ENCODE results near the gene LHX3.

The LHX3 gene

GRCh38 chr9:136189394-136190236, 15.3 kb downstream of the LHX3 start (continued):
- TF ChIP-seq ZNF266 (tag by site-specific recombination; IDR thresholded peaks at IDR 0.05; ENCODE audit: low read depth) (no peak), ZSCAN30 (tag by site-specific recombination; IDR thresholded peaks at IDR 0.05) (no peak), SCRT2 (tag by site-specific recombination; IDR thresholded peaks at IDR 0.05) (no peak), ZNF600 (tag by site-specific recombination; IDR thresholded peaks at IDR 0.05) (peak; percentile 55), ZNF843 (tag by site-specific recombination; IDR thresholded peaks at IDR 0.05) (no peak), ZFP41 (tag by site-specific recombination; IDR thresholded peaks at IDR 0.05; ENCODE audit: borderline replicate concordance) (no peak), ZNF544 (tag by site-specific recombination; IDR thresholded peaks at IDR 0.05) (no peak), ZNF398 (tag by site-specific recombination; IDR thresholded peaks at IDR 0.05) (no peak), ZNF23 (tag by site-specific recombination; IDR thresholded peaks at IDR 0.05; ENCODE audit: borderline replicate concordance) (no peak), KLF17 (tag by site-specific recombination; IDR thresholded peaks at IDR 0.05) (peak; percentile 100)

- ChIA-PET CTCF (interaction anchor here (0.7 to 1.9 kb wide), 4 partner anchors 17 to 48 kb away, joined by 3 to 10 read pairs (median 4); no protein-coding TSS in a partner anchor), POLR2A (interaction anchor here (0.6 kb wide), 2 partner anchors 55 to 447 kb away, joined by 3 to 4 read pairs; no protein-coding TSS in a partner anchor)
- H3K9me3 ChIP-seq (ENCODE audit: control insufficient read depth, insufficient read depth, low read depth, low read length): no peaks in the 10 kb centered on the region
- peaks cover 2% of the 10 kb centered on the region; the same call in 1 of the 2 replicates for H3K4me1 ChIP-seq (ENCODE audit: control insufficient read depth, insufficient read depth, low read length)
- H3K36me3 ChIP-seq (ENCODE audit: control insufficient read depth in 2 of 2, insufficient read depth in 1 of 2, low read length in 2 of 2): no peaks in the 10 kb centered on the region
- H3K27ac ChIP-seq (ENCODE audit: extremely low read depth, low read depth, low read length): no peak overlapping the region
- no peak overlapping the region for H3K4me3 ChIP-seq (ENCODE audit: low read depth, low read length)
- no peak for TF ChIP-seq ZNF394 (tag by site-specific recombination; IDR thresholded peaks at IDR 0.05; ENCODE audit: borderline replicate concordance)
- no peak for TF ChIP-seq ZNF776 (tag by site-specific recombination; IDR thresholded peaks at IDR 0.05; ENCODE audit: borderline replicate concordance)
- no peak for TF ChIP-seq ZNF677 (tag by site-specific recombination; IDR thresholded peaks at IDR 0.05)
- TF ChIP-seq ZIC2 (tag by site-specific recombination; IDR thresholded peaks at IDR 0.05): no peak
- TF ChIP-seq ZNF747 (tag by site-specific recombination; IDR thresholded peaks at IDR 0.05): no peak
- no peak for TF ChIP-seq ZNF2 (tag by site-specific recombination; IDR thresholded peaks at IDR 0.05)
- no peak for TF ChIP-seq BCL6B (tag by site-specific recombination; IDR thresholded peaks at IDR 0.05)
- TF ChIP-seq REPIN1 (tag by site-specific recombination; IDR thresholded peaks at IDR 0.05; ENCODE audit: low read depth): no peak
- no peak for TF ChIP-seq ZNF266 (tag by site-specific recombination; IDR thresholded peaks at IDR 0.05; ENCODE audit: low read depth)
- no peak for TF ChIP-seq ZFP3 (tag by site-specific recombination; IDR thresholded peaks at IDR 0.05; ENCODE audit: low read depth)
- TF ChIP-seq ZNF701 (tag by site-specific recombination; IDR thresholded peaks at IDR 0.05): no peak
- TF ChIP-seq KLF17 (tag by site-specific recombination; IDR thresholded peaks at IDR 0.05): peak; percentile 86
- no peak for TF ChIP-seq PRDM2 (tag by site-specific recombination; IDR thresholded peaks at IDR 0.05; ENCODE audit: borderline replicate concordance)
- no peak for TF ChIP-seq ZBTB7A (tag by site-specific recombination; IDR thresholded peaks at IDR 0.05; ENCODE audit: low read depth)
These were observed 17.0 kb downstream of the LHX3 start for GRCh38 chr9:136187683-136188586.
